Measurements from ENCODE around the gene EPB41L3.
"Not testable (repeated sequence)": the region's sequence is repeated elsewhere in the genome, so short reads cannot be mapped to it uniquely, and the experiment has no call there.

Gene EPB41L3

GRCh38 chr18:5532066-5532465 is 11.7 kb downstream of the EPB41L3 start:
- no peak for DNase-seq (ENCODE audit: low read depth in 3 of 3)

GRCh38 chr18:5530629-5531178 is 13.1 kb downstream of the EPB41L3 start:
- no peak for DNase-seq (ENCODE audit: low read depth in 3 of 3)

- DNase-seq (ENCODE audit: low read depth in 3 of 3): no peak
These were observed 14.3 kb downstream of the EPB41L3 start for GRCh38 chr18:5529471-5529870.

- DNase-seq (ENCODE audit: low read depth in 3 of 3): no peak
These were observed 16.2 kb downstream of the EPB41L3 start for GRCh38 chr18:5527603-5528002.

GRCh38 chr18:5524660-5525059 is 19.1 kb downstream of the EPB41L3 start:
- no peak for DNase-seq (ENCODE audit: low read depth in 3 of 3)

GRCh38 chr18:5521000-5521399 is 22.8 kb downstream of the EPB41L3 start:
- DNase-seq (ENCODE audit: low read depth in 3 of 3): no peak

GRCh38 chr18:5520464-5520863 is 23.3 kb downstream of the EPB41L3 start:
- DNase-seq (ENCODE audit: low read depth in 3 of 3): no peak

DNA sequence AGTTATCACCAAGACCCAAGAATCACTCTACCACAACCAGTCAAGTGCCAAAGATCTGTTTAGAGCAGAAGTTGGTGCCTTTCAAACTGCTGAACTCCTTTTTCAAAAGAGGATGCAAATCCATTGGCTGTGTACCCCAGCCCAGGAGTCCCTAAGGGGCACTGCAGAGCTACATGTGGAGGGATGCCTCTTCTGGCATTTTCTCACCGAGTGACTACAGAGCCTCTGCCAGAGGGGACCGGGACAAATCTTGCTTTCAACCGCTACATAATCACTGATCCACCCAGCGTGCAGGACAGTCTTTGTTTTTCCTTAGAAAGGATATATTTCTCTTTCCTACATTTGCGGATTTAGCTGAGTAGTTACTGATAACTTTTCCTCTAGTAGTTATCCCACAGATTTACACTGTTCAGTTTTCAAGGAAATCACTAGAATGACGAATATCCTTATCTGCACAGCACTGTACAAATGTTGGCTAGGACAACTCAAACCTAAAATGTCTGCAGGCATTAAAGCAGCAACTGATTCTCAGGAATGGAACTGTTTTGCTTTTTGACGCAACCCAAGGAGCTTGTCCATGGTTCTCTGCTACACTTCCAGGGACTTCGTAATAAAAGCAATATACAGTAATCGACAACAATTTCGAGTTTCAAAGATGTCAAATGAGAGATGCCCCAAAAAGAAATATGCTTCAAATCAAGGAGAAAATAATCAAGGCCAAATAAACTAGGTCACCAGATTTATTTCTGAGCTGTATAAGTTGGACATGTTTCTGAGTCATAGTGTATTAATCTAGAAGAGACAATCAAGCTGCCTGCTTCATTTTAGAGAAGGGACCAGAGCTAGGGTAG is 24.1 kb downstream of the EPB41L3 start:
- DNase-seq (ENCODE audit: low read depth in 3 of 3): no peak

GRCh38 chr18:5518899-5519371 is 24.9 kb downstream of the EPB41L3 start:
- no peak for DNase-seq (ENCODE audit: low read depth in 3 of 3)

- no peak for DNase-seq (ENCODE audit: low read depth in 3 of 3)
These were observed 25.5 kb downstream of the EPB41L3 start for GRCh38 chr18:5518179-5518770.

GRCh38 chr18:5516841-5517240 is 27.0 kb downstream of the EPB41L3 start:
- DNase-seq (ENCODE audit: low read depth in 3 of 3): no peak

DNA sequence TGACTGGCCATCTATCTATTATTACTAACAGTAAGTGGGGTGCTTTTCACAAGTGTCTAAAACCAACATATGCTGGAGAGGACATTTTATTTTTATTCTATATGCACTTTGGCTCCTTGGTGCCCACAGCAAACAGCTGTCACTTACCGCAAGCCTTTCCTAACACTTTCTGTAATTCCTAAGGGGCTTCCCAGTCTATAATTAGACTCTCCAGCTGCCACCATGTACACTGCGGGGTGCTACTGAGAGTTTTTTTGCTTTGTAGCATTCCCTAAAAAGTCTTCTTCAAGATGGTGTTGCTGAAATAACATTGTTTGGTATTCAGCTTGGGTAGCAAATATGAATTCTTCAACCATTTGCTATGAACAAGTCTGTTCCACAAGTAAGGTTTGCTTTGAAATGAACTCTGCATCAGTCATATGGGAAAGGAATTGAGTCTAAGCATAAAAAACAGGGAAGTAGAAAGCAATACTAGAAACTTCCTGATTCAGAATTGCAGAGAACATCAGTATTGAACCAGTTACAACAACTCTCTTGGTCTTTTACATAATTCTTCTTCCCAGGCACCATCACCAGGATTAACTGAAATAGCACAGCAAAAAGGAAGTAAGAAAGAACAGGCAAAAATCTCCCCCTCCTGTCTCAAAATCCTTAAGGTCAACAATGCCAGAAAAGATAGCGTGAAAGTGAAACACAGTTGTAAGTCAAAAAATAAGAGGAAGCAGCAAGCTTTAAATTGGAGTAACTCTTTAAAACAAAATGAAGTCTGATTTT is 28.6 kb downstream of the EPB41L3 start:
- DNase-seq (ENCODE audit: low read depth in 3 of 3): no peak

- no peak for DNase-seq (ENCODE audit: low read depth in 3 of 3)
These were observed 29.9 kb downstream of the EPB41L3 start for GRCh38 chr18:5513947-5514346.

- DNase-seq (ENCODE audit: low read depth in 3 of 3): no peak
These were observed 31.6 kb downstream of the EPB41L3 start for GRCh38 chr18:5512176-5512575.

DNA sequence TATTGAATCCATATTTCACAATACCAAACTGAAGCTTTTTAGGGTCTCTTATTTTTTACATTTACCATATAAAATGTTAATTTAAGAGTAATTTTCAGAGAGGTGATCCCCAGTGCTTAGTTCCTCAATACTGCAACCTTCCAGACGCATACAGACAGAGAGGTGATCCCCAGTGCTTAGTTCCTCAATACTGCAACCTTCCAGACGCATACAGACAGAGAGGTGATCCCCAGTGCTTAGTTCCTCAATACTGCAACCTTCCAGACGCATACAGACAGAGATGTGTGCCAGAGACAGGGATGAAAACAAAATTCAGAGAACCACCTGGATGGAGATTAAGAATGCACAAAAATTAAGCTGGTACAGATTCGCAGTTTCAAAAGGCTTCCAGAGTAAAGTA is 32.3 kb downstream of the EPB41L3 start:
- DNase-seq (ENCODE audit: low read depth in 3 of 3): not testable (repeated sequence)

GRCh38 chr18:5510135-5510846 is 33.5 kb downstream of the EPB41L3 start:
- no peak for DNase-seq (ENCODE audit: low read depth in 3 of 3)

GRCh38 chr18:5508821-5509220 is 35.0 kb downstream of the EPB41L3 start:
- no peak for DNase-seq (ENCODE audit: low read depth in 3 of 3)

DNA sequence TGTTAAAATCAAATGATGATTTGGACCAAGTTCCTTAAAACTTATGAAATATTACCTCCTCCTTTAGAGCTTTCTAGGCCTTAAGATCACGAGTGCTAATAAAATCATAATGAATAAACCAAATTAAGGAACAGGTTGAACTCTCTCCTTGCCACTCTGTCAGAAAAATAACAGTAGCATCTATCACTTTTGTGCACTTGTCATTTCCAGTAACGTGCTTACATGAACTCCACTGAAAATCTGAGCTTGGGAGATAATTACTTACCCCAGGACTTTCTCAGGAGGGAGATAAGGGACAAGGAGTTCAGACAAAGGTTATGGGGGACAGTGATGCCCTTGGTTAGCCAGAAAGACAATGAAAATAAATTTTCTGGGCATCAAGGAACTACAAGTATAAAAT is 36.0 kb downstream of the EPB41L3 start:
- DNase-seq (ENCODE audit: low read depth in 3 of 3): no peak

GRCh38 chr18:5506174-5506573 is 37.6 kb downstream of the EPB41L3 start:
- no peak for DNase-seq (ENCODE audit: low read depth in 3 of 3)

DNA sequence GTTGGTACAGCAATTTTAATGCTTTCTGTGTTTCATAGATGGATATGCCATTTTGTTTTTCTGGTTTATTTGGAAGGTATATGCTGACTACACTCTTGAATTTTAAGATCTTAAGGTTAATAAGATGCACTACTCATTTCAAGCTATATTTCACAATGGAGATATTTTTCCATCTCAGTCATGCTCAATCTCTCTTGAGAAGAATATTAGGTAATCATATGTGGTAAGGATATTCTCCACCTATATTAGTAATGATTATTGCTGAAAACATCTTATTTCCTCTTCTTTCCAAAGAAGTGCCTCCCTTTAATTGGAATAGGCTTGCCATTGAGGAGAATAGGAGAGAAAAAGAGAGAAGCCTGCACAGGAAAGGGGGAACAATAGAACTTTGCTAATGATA is 40.1 kb downstream of the EPB41L3 start:
- DNase-seq (ENCODE audit: low read depth in 3 of 3): no peak

GRCh38 chr18:5500158-5500939 is 43.4 kb downstream of the EPB41L3 start:
- DNase-seq (ENCODE audit: low read depth in 3 of 3): no peak
